WTC11 (cell line): ENCODE measurements around the gene SLC12A2.

Experiments used
- CTCF ChIP-seq: fragments of 200-600 bp; IDR thresholded peaks from 2 replicates; pipeline ENCODE4 v1.8.0; 2022; ENCODE audit warnings: antibody characterized with exemption
- FOXP4 ChIP-seq: sonication (generic); formaldehyde crosslinking; IDR thresholded peaks from 2 replicates; pipeline ENCODE4 v1.8.0; 2022; ENCODE audit warnings: mild to moderate bottlenecking, missing genetic modification reagents
- HMGXB4 ChIP-seq: sonication (generic); formaldehyde crosslinking; IDR thresholded peaks from 2 replicates; pipeline ENCODE4 v1.8.1; 2023; ENCODE audit warnings: mild to moderate bottlenecking, moderate library complexity, missing genetic modification reagents

- TF ChIP-seq CTCF: no peak
- no peak for TF ChIP-seq HMGXB4 (CRISPR knock-in tag)
- TF ChIP-seq FOXP4 (CRISPR knock-in tag): no peak
Measured at GRCh38 chr5:128216860-128217531, 133.4 kb downstream of the SLC12A2 start.
